Colonic mucosa (tissue), 4 donors: ENCODE data around the gene LRRC15. TPM values are rescaled to one million over a fixed set of nuclear protein-coding genes. Genes with fewer than 3 reads are reported as not detected.

Experiments
- DNase-seq: peaks from one replicate; pipeline ENCODE4 v3.0.0-alpha.2; 2020
- H3K27ac ChIP-seq: fragments of 200-600 bp; one replicate; pipeline ENCODE4 v1.8.0; 2021
- H3K27me3 ChIP-seq: fragments of 200-600 bp; one replicate; pipeline ENCODE4 v1.8.0; 2021
- H3K36me3 ChIP-seq: fragments of 200-600 bp; one replicate; pipeline ENCODE4 v1.8.0; 2021
- H3K4me1 ChIP-seq: fragments of 200-600 bp; one replicate; pipeline ENCODE4 v1.8.0; 2021; ENCODE audit warnings: mild to moderate bottlenecking
- H3K4me3 ChIP-seq: fragments of 200-600 bp; one replicate; pipeline ENCODE4 v1.8.0; 2021
- H3K9ac ChIP-seq, 2 donors: one replicate each; pipeline ENCODE4 v1.7.0; 2013; ENCODE audit warnings: control low read depth in 2 of 2, low read depth in 2 of 2, low read length in 2 of 2
- H3K9me3 ChIP-seq: fragments of 200-600 bp; one replicate; pipeline ENCODE4 v1.8.0; 2021
- intact Hi-C: fragments of 100-400 bp; cut with DNase I; formaldehyde crosslinking; loops from one replicate; pipeline ENCODE4 v1.14.1; 2022
- total RNA-seq, 2 donors: library from RNA; stranded (reverse); fragmentation: NEBNext Ultra II Directional in 1 of 2; extraction: Animal tissue kit (Norgen Biotek cat#: 25700) in 1 of 2; gene quantifications; one replicate each; pipeline ENCODE4 v1.2.1, GENCODE V29; 2021
- TF ChIP-seq, protein P1 (sequence below): fragments of 200-600 bp; IDR thresholded peaks from one replicate; pipeline ENCODE4 v1.8.0; 2022; ENCODE audit warnings: antibody characterized with exemption, mild to moderate bottlenecking
- donor health status: healthy.
- donor health status: DM: no; HTN: no; CAD: no.
- donor health status: DM: no; HTN: no; CAD: no.

LRRC15 gene
- total RNA-seq, 2 donors from 2014 or later: 0.32 to 0.89 TPM

DNA sequence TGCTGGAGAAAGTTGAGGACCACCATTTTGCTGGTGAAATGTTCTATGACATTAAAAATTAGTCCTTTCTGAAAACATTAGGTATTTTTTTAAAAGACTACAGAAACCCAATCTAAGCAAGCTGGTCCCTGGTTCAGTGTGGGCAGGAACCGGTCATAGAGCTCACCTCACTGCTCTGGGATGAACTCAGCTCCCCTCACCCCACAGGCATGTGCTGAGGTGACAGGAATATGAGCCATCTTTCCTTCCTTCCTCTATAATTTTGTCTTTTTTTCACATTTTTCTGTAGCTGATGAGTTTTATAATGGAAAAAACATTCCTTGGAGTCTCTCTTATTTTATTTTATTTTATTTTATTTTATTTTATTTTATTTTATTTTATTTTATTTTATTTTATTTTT, 8.2 kb upstream of the LRRC15 start:
- TF ChIP-seq, protein P1, sequence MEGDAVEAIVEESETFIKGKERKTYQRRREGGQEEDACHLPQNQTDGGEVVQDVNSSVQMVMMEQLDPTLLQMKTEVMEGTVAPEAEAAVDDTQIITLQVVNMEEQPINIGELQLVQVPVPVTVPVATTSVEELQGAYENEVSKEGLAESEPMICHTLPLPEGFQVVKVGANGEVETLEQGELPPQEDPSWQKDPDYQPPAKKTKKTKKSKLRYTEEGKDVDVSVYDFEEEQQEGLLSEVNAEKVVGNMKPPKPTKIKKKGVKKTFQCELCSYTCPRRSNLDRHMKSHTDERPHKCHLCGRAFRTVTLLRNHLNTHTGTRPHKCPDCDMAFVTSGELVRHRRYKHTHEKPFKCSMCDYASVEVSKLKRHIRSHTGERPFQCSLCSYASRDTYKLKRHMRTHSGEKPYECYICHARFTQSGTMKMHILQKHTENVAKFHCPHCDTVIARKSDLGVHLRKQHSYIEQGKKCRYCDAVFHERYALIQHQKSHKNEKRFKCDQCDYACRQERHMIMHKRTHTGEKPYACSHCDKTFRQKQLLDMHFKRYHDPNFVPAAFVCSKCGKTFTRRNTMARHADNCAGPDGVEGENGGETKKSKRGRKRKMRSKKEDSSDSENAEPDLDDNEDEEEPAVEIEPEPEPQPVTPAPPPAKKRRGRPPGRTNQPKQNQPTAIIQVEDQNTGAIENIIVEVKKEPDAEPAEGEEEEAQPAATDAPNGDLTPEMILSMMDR: no peak
- no peak overlapping the region for H3K27ac ChIP-seq
- no peak for DNase-seq
- H3K9me3 ChIP-seq: no peaks in the 10 kb centered on the region
- no peaks in the 10 kb centered on the region for H3K36me3 ChIP-seq
- intact Hi-C loops: no loop called here
- H3K9ac ChIP-seq: no peak overlapping the region
- H3K4me3 ChIP-seq: no peak overlapping the region
- H3K27me3 ChIP-seq: no peaks in the 10 kb centered on the region
- H3K4me1 ChIP-seq: no peaks in the 10 kb centered on the region

DNA sequence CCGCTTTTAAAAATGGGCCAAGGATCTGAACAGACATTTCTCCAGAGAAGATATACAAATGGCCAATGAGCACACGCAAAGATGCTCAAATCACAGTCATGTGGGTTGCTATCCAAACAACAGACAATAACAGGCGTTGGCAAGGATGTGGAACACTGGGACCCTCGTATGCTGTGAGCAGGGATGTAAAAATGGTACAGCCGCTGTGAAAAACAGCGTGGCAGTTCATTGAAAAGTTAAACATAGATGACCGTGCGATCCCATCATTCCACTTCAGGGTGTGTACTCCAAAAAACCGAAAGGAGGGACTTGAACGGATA, 6.7 kb upstream of the LRRC15 start:
- H3K9me3 ChIP-seq: no peaks in the 10 kb centered on the region
- intact Hi-C loops: no loop called here
- H3K4me1 ChIP-seq: no peaks in the 10 kb centered on the region
- TF ChIP-seq, protein P1: no peak
- no peaks in the 10 kb centered on the region for H3K27me3 ChIP-seq
- H3K27ac ChIP-seq: no peak overlapping the region
- DNase-seq: no peak
- no peak overlapping the region for H3K4me3 ChIP-seq
- no peaks in the 10 kb centered on the region for H3K36me3 ChIP-seq
- no peak overlapping the region for H3K9ac ChIP-seq

DNA sequence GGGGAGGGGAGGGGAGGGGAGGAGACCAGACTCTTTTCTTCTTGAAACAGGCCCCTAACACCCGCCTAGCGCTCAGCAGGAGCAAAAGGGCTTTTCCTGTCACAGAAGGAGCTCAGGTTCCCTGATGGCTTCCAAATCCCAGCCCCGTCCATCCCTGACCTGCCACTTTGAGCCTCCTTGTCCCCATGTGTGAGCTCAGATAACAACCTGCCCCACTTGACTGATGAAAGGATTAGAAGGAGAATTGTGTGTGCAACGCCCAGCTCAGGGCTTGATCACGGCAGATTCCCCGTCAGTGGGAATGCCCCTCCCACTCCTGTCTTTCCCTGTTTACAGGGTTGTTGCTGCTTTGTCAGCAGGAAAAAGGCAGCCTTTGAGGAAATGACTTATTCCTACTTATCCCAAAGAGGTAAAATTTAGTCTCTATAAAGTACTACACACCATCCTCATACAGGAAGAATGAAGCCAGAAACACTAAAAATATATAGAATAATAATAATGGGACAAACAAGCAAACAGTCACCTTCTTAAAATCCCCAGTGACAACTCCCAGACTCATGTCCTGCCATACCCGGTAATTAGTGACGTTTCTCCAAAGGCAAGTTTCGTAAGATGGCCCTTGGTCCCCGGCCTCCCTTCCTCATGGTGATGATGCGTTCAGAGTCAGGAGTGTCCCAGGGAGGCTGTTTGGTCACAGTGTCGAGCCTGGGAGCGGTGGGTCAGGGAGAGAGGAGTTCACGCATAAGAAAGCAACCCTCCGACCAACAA, 6.1 kb upstream of the LRRC15 start:
- no peaks in the 10 kb centered on the region for H3K27me3 ChIP-seq
- H3K9ac ChIP-seq: no peak overlapping the region
- H3K36me3 ChIP-seq: no peaks in the 10 kb centered on the region
- no peak overlapping the region for H3K27ac ChIP-seq
- no peaks in the 10 kb centered on the region for H3K9me3 ChIP-seq
- intact Hi-C loops: no loop called here
- H3K4me3 ChIP-seq: no peak overlapping the region
- TF ChIP-seq, protein P1: no peak
- H3K4me1 ChIP-seq: no peaks in the 10 kb centered on the region
- no peak for DNase-seq

DNA sequence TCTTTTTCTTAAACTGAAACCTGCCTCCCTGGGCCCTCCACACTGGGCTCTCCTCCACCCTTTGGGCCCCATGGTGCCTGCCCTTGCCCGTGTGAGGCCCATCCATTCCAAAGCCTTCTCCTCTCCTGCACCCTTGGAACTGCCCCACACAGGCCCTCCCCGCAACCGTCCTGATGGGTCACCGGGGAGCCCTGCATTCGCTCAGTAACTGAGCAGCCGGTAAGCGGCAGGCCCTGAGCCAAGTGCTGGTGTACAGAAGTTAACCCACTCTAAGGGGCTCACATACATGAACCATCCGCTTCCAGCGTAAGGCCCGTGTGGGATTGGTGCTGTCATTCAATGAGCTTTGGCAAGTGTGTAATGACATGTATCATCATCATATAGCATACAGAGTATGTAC, 5.4 kb upstream of the LRRC15 start:
- H3K36me3 ChIP-seq: no peaks in the 10 kb centered on the region
- no peak for DNase-seq
- no peak overlapping the region for H3K27ac ChIP-seq
- H3K9me3 ChIP-seq: no peaks in the 10 kb centered on the region
- no peaks in the 10 kb centered on the region for H3K27me3 ChIP-seq
- no peak overlapping the region for H3K4me3 ChIP-seq
- intact Hi-C loops: no loop called here
- TF ChIP-seq, protein P1: no peak
- no peaks in the 10 kb centered on the region for H3K4me1 ChIP-seq
- H3K9ac ChIP-seq: no peak overlapping the region

DNA sequence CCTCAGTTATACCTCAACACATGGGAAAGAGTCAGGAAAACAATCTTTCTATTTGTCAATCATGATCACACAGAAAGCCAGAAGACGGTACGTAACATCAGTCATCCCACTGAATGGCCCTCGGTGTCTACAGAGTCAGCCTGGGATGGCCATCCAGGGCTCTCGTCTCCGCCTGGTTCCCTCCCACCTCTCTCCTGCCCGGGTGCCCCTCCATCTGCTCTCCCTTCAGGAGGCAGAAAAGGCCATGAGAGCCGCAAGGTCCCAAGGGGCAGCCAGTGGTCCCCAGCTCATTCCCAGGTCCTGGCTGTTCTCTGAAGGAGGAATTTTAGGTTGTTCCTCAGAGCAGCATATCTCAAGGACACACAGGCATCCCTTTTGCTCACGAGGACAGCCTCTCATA, 4.4 kb upstream of the LRRC15 start:
- Histone ChIP-seq H3K4me1 (no peaks in the 10 kb centered on the region), H3K4me3 (no peak overlapping the region), H3K9me3 (no peaks in the 10 kb centered on the region), H3K36me3 (no peaks in the 10 kb centered on the region), H3K27me3 (no peaks in the 10 kb centered on the region), H3K9ac (no peak overlapping the region), H3K27ac (no peak overlapping the region)
- TF ChIP-seq, protein P1: no peak
- DNase-seq: no peak
- intact Hi-C loops: no loop called here
